Lung (tissue), 12 donors: ENCODE measurements around the gene ZSCAN20. TPM values are rescaled to one million over a fixed set of nuclear protein-coding genes. Genes with fewer than 3 reads are reported as not detected.

Experiments
- ATAC-seq: fragments of 200-7000 bp; cut with Tn5 transposase; one replicate; pipeline ENCODE4 v1.9.1; 2020; ENCODE audit warnings: moderate number of reproducible peaks; ENCODE audit not compliant: insufficient read depth, low FRiP score
- DNase-seq, 3 donors: peaks; one replicate each; pipeline ENCODE4 v3.0.0-alpha.2; 2013 to 2017
- H3K27ac ChIP-seq, 2 donors: one replicate each; pipeline ENCODE4 v1.5.1; 2013; ENCODE audit warnings: mild to moderate bottlenecking in 2 of 2, moderate library complexity in 2 of 2, control low read depth in 1 of 2, inconsistent platforms in 1 of 2, low read depth in 1 of 2, low read length in 1 of 2
- H3K27me3 ChIP-seq, 3 donors: one replicate each; pipeline ENCODE4 v1.5.1; 2013; ENCODE audit warnings: low read length in 2 of 3; ENCODE audit not compliant: control insufficient read depth in 3 of 3, insufficient read depth in 3 of 3
- H3K36me3 ChIP-seq, 4 donors: one replicate each; pipeline ENCODE4 v1.5.1; 2013; ENCODE audit warnings: low read length in 4 of 4, mild to moderate bottlenecking in 1 of 4, moderate library complexity in 1 of 4; ENCODE audit not compliant: control insufficient read depth in 4 of 4, insufficient read depth in 4 of 4
- H3K4me1 ChIP-seq, 5 donors: one replicate each; pipeline ENCODE4 v1.5.1; 2013; ENCODE audit warnings: low read length in 5 of 5, mild to moderate bottlenecking in 2 of 5, moderate library complexity in 1 of 5; ENCODE audit not compliant: control insufficient read depth in 5 of 5, insufficient read depth in 5 of 5
- H3K4me3 ChIP-seq: one replicate; pipeline ENCODE4 v1.5.1; 2013; ENCODE audit warnings: mild to moderate bottlenecking, control low read depth, moderate library complexity
- H3K9ac ChIP-seq, 2 donors: one replicate each; pipeline ENCODE4 v1.5.1; 2013; ENCODE audit warnings: low read length in 2 of 2, control low read depth in 1 of 2; ENCODE audit not compliant: insufficient read depth in 1 of 2
- H3K9me3 ChIP-seq, 4 donors: one replicate each; pipeline ENCODE4 v1.5.1; 2013; ENCODE audit warnings: low read length in 3 of 4, mild to moderate bottlenecking in 1 of 4, moderate library complexity in 1 of 4; ENCODE audit not compliant: control insufficient read depth in 4 of 4, insufficient read depth in 3 of 4
- WGBS, 2 donors: extraction: QIAGEN DNeasy Blood & Tissue Kit; methylation state at CpG; one replicate each; pipeline ENCODE4 v1.1.7; 2013; 5-methylcytosine and 5-hydroxymethylcytosine counted together
- polyA plus RNA-seq, 2 donors: library from polyadenylated mRNA; stranded (reverse); fragments of 200-250 nt; gene quantifications; one replicate each; pipeline ENCODE4 v1.2.1, GENCODE V29; 2013
- total RNA-seq, 2 donors: library from RNA; depleted of rRNA in 1 of 2; stranded (reverse); fragments of >200 nt in 1 of 2; gene quantifications; one replicate each; pipeline ENCODE4 v1.2.1, GENCODE V29; 2014 to 2021
- TF ChIP-seq, protein P1 (sequence below): IDR thresholded peaks from 2 replicates; pipeline ENCODE4 v1.5.1; 2012; ENCODE audit warnings: mild to moderate bottlenecking; ENCODE audit errors: control extremely low read depth, extremely low read depth
- donor health status: control.
- donor health status: control.
- donor health status: Bipolar disorder and iron deficiency.
- donor health status: healthy.
- donor health status: DM: yes; HTN: yes; CAD: no.

ZSCAN20 gene
- total and polyA plus RNA-seq, 4 donors, result 0.67 to 5.7 (median 3.2) TPM

DNA sequence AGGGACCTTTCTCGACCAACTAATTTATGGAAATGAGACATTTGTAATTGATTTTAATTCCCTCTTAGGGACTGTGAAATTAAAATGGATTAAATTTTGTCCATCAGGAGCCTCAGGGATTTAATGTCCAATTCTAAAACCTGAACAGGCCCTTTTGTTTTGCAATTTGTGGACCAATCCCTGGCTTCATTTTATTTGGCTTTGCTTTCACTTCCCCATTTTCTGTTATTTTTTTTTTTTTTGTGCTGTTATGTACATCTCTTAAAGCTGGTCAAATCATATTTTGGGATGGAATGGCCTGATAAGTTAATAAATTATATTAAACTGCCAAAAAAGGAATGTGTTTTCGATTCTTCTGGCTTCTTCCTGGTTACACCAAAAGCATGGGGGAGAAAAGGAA lies 28.9 kb downstream of the ZSCAN20 start:
- peaks cover 0 to 14% (median 0%) of the 10 kb centered on the region in 4 donors for H3K36me3 ChIP-seq
- WGBS, 2 donors, result 86 to 90% methylated on average over 2 of the region's 2 CpGs
- no peak overlapping the region for H3K4me3 ChIP-seq
- DNase-seq (no peak), ATAC-seq (no peak)
- H3K4me1 ChIP-seq, result no peaks in the 10 kb centered on the region
- no peaks in the 10 kb centered on the region for H3K27me3 ChIP-seq
- no peak overlapping the region for H3K9ac ChIP-seq
- TF ChIP-seq, protein P1, sequence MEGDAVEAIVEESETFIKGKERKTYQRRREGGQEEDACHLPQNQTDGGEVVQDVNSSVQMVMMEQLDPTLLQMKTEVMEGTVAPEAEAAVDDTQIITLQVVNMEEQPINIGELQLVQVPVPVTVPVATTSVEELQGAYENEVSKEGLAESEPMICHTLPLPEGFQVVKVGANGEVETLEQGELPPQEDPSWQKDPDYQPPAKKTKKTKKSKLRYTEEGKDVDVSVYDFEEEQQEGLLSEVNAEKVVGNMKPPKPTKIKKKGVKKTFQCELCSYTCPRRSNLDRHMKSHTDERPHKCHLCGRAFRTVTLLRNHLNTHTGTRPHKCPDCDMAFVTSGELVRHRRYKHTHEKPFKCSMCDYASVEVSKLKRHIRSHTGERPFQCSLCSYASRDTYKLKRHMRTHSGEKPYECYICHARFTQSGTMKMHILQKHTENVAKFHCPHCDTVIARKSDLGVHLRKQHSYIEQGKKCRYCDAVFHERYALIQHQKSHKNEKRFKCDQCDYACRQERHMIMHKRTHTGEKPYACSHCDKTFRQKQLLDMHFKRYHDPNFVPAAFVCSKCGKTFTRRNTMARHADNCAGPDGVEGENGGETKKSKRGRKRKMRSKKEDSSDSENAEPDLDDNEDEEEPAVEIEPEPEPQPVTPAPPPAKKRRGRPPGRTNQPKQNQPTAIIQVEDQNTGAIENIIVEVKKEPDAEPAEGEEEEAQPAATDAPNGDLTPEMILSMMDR, result no peak
- peaks cover 0 to 27% (median 3%) of the 10 kb centered on the region in 4 donors for H3K9me3 ChIP-seq
- no peak overlapping the region for H3K27ac ChIP-seq

DNA sequence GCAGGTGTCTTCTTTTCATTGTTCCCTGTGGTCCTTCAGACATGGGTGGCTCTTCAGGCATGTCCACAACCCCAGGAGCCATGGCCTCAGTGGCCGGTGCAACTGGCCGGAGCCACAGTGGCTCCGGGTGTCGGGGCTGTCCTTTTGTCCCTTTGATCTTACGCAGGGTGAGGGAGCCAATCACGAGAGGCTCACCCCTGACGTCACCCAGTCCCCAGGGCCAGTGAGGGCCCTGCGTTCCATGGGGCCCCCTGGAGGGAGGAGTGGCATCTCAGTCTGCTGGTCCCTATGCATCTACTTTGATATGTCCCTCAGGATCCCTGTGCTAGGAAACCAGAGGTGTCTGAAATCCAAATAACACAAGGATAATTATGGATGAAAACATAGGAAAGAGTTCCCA lies 29.3 kb downstream of the ZSCAN20 start:
- WGBS, 2 donors, result 93 to 96% methylated on average over 8 of the region's 8 CpGs
- TF ChIP-seq, protein P1, result no peak
- H3K36me3 ChIP-seq, result peaks cover 0 to 10% (median 0%) of the 10 kb centered on the region in 4 donors
- ATAC-seq (no peak), DNase-seq (no peak)
- H3K9ac ChIP-seq, result no peak overlapping the region
- no peak overlapping the region for H3K4me3 ChIP-seq
- H3K4me1 ChIP-seq, result no peaks in the 10 kb centered on the region
- no peak overlapping the region for H3K27ac ChIP-seq
- H3K27me3 ChIP-seq, result no peaks in the 10 kb centered on the region
- peaks cover 0 to 24% (median 3%) of the 10 kb centered on the region in 4 donors for H3K9me3 ChIP-seq

DNA sequence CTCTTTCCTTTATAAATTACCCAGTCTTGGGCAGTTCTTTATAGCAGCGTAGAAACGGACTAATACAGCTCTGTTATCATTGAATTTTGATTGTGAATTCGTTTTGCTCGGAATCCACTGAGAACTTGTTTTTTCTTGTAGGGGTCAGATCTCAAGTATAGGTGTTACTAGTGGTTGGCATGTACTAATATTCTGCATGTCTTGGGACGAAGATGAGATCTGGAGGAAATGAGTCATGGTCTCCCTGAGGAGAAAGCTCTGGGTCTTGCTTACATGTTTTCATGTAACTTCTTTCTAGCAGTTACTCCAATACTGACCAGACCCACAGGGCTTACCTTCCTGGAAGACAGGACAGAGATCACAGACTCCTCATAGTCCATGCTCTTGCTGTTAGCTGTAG lies 30.3 kb downstream of the ZSCAN20 start:
- Histone ChIP-seq H3K9ac (no peak overlapping the region), H3K27ac (no peak overlapping the region), H3K9me3 (peaks cover 0 to 15% (median under 1%) of the 10 kb centered on the region in 4 donors), H3K4me1 (no peaks in the 10 kb centered on the region), H3K27me3 (no peaks in the 10 kb centered on the region), H3K4me3 (no peak overlapping the region), H3K36me3 (peaks cover 0 to 2% (median 0%) of the 10 kb centered on the region in 4 donors)
- ATAC-seq (no peak), DNase-seq (no peak)
- TF ChIP-seq, protein P1, result no peak
- 68 to 80% methylated on average over 5 of the region's 5 CpGs for WGBS, 2 donors

DNA sequence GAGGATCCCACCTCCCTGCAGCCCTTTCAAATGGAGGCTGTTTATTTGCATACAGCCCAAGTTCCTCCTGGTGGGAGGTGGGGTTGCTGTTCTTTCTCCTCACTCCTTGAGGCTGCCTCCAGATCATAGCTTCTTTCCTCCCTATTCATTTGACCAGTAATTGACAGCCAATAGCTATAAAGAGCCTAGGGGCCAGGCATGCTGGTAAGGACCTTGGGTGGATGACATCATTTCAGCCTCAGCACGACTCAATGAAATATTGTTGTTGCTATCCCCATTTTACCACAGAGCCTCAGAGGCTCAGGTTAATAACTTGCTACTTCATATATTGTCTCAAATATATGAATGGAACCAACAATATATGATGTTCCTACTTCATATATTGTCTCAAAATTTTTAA lies 31.1 kb downstream of the ZSCAN20 start:
- 88 to 92% methylated on average over 1 of the region's 1 CpG for WGBS, 2 donors
- Histone ChIP-seq H3K4me1 (no peaks in the 10 kb centered on the region), H3K4me3 (no peak overlapping the region), H3K27me3 (no peaks in the 10 kb centered on the region), H3K9ac (no peak overlapping the region), H3K36me3 (no peaks in the 10 kb centered on the region), H3K27ac (no peak overlapping the region), H3K9me3 (peaks cover 0 to 8% (median 0%) of the 10 kb centered on the region in 4 donors)
- no peak for ATAC-seq
- DNase-seq, result no peak
- TF ChIP-seq, protein P1, result no peak
